Hepatic stellate cell (primary cell): ENCODE measurements around the gene SLC17A7.
A peak's percentile ranks its signal among the peaks of the same experiment; 100 is the strongest.
"Not testable (repeated sequence)": the region's sequence is repeated elsewhere in the genome, so short reads cannot be mapped to it uniquely, and the experiment has no call there.

Experiments
- DNase-seq: peaks from one replicate; pipeline ENCODE4 v3.0.0; 2011; ENCODE audit warnings: low spot score

Gene SLC17A7

DNA sequence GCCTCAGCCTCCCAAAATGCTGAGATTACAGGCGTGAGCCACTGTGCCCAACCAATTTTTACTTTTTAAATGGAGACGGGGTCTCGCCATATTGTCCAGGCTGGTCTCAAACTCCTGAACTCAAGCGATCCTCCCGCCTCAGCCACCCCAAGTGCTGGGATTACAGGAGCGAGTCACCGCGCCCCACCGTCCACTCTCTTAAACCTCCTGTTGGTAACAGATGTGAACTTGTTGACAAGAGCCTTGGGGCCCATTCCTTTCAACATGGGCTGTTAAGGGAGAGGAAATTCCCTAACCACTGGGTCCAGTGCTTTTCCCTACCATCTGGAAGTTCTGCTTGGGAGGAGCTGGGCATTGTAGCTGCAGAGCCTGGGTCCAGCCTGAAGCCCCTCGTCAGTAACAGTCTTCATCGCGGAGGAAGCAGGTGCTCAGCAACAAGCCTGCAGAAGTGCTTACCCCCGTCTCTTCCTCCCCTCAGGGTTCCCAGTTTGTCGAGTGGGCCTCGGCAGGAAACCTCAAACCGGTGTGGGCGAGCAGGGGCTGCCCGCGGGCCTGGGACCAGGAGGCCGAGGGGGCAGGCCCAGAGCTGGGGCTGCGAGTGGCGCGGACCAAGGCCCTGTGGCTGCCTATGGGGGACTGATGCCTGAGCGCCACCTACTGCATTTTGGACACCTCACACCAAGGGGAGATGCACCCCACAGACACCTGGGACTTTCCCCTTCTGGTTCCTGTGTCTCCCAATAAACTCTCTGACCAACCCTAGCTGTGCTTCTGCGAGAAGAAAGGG lies 28.7 kb upstream of the SLC17A7 start:
- DNase-seq = no peak

- no peak for DNase-seq
These were observed 27.6 kb upstream of the SLC17A7 start for GRCh38 chr19:49468746-49469447.

- DNase-seq = no peak
These were observed 26.9 kb upstream of the SLC17A7 start for GRCh38 chr19:49468199-49468598.

DNA sequence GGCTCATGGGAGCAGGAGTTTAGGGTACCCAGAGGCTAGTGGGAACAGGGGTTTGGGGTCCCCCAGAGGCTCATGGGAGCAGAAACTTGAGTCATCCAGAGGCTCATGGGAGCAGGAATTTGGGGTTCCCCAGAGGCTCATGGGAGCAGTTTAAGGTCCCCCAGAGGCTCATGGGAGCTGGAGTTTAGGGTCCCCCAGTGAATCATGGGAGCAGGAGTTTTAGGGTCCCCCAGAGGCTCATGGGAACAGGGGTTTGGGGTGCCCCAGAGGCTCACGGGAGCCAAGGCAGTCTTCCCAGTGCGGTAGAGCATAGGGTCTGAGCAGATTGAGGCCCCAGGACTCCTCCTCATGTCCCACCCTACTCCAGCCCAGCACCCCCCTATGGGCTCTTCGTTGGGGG lies 24.0 kb upstream of the SLC17A7 start:
- DNase-seq = no peak

- DNase-seq = no peak
These were observed 22.8 kb upstream of the SLC17A7 start for GRCh38 chr19:49463960-49464740.

GRCh38 chr19:49462492-49462891 lies 21.2 kb upstream of the SLC17A7 start:
- no peak for DNase-seq

DNA sequence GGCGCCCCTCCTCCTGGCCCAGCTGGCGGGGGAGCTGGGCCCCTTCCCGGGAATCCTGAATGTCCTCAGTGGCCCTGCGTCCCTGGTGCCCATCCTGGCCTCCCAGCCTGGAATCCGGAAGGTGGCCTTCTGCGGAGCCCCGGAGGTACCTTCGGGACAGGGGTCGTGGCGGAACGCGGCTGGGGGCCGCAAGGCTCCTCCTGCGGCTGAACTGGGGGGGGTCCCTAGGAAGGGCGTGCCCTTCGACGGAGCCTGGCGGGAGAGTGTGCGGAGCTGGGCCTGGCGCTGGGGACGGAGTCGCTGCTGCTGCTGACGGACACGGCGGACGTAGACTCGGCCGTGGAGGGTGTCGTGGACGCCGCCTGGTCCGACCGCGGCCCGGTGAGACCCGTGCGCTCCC lies 20.3 kb upstream of the SLC17A7 start:
- DNase-seq = no peak

GRCh38 chr19:49461130-49461529 lies 19.8 kb upstream of the SLC17A7 start:
- DNase-seq = not testable (repeated sequence)

- DNase-seq = no peak
These were observed 18.1 kb upstream of the SLC17A7 start for GRCh38 chr19:49459388-49459787.

- no peak for DNase-seq
These were observed 17.2 kb upstream of the SLC17A7 start for GRCh38 chr19:49458567-49458903.

- DNase-seq = no peak
These were observed 15.0 kb upstream of the SLC17A7 start for GRCh38 chr19:49456326-49456725.

GRCh38 chr19:49455773-49456172 lies 14.4 kb upstream of the SLC17A7 start:
- no peak for DNase-seq

- DNase-seq = no peak
These were observed 12.5 kb upstream of the SLC17A7 start for GRCh38 chr19:49453757-49454240.

DNA sequence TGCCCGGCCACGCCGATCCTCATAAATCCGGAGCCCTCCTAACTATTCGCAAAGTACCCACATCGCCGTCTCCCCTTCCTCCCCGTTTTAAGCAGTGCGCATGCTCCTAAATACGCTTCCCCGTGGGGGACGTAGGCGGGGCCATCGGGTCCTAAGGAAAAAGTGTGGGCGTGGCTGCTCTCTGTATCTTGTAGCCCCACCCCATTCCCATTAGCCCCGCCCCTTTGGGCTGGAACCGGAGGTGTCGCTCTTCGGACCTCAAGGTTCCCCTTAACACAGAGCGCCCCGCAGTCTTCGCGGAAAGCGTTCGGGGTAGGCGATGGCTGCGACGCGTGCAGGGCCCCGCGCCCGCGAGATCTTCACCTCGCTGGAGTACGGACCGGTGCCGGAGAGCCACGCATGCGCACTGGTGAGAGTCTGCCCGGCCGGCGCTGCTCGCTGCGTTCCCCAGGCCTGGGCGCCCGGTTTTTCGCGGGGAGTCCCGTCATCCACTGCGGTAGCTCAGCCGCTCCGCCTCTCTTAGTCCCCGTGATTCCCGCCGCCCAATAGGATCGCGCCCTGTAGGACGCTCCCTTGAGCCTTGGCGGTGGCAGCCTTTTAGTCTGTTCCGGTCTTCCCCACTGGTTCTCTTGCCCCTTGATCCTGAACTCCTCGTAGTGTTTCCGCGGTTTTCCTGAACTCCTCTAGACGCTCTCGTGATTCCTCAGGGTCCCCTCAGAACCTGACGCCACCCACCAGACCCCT lies 11.9 kb upstream of the SLC17A7 start, which contains the start of gene ALDH16A1:
Gene ALDH16A1 (plus strand): TSS at position 213 of the 744 bp plus-strand sequence. CDS start 107 bp downstream, at position 320.
- peak; percentile 99 for DNase-seq

DNA sequence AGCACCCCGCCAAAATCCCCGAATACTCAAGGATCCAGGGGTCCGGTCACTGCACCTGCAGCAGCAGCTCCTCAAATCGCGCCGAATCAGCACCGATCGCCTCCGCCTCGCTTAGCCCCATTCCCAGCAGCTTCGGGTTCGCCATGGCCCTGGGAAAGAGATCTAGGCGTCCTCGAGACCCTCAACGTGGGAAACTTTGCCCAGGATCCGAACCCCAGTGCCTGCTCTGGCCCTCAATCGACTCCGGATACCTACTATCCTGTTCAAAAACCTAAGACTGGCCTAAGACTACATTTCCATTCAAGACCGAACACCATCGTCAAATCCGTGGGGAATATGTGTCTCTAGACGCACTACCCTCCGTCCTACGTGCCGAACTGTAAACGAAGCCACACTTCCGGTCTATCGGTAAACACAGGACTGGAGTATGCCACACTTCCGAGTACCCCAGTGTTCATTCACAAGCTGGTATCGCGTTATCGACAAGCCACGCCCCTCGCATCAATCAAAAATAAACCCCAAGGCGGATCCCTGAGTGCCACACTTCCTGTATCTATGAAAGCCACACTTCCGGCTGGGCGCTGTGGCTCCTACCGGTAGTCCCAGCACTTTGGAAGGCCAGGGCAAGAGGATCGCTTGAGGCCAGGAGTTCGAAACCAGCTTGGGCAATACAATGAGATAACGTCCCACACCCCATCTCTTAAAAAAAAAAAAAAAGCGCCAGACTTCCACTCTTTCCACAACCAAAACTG lies 10.3 kb upstream of the SLC17A7 start, which contains the start of gene PIH1D1:
Gene PIH1D1 (minus strand): TSS at position 385 of the 752 bp plus-strand sequence. CDS start 240 bp downstream, at position 145.
- peak; percentile 96 for DNase-seq

DNA sequence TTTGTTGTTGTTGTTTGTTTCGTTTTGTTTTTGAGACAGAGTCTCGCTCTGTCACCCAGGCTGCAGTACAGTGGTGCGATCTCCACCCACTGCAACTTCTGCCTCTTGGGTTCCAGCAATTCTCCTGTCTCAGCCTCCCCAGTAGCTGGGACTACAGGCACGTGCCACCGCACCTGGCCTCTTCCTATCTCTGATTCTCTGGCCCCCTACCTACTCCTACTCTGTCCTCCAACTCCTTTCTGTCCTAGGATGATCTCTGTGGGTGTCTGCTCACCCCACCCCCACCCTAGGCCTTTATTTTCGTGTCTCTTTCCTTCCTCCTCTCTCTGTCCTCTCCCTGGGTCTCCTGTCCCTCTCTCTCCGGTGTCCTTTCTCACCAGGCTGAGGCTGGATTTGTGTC lies 9.1 kb upstream of the SLC17A7 start:
- DNase-seq = no peak

GRCh38 chr19:49448432-49448786 lies 7.1 kb upstream of the SLC17A7 start:
- no peak for DNase-seq

DNA sequence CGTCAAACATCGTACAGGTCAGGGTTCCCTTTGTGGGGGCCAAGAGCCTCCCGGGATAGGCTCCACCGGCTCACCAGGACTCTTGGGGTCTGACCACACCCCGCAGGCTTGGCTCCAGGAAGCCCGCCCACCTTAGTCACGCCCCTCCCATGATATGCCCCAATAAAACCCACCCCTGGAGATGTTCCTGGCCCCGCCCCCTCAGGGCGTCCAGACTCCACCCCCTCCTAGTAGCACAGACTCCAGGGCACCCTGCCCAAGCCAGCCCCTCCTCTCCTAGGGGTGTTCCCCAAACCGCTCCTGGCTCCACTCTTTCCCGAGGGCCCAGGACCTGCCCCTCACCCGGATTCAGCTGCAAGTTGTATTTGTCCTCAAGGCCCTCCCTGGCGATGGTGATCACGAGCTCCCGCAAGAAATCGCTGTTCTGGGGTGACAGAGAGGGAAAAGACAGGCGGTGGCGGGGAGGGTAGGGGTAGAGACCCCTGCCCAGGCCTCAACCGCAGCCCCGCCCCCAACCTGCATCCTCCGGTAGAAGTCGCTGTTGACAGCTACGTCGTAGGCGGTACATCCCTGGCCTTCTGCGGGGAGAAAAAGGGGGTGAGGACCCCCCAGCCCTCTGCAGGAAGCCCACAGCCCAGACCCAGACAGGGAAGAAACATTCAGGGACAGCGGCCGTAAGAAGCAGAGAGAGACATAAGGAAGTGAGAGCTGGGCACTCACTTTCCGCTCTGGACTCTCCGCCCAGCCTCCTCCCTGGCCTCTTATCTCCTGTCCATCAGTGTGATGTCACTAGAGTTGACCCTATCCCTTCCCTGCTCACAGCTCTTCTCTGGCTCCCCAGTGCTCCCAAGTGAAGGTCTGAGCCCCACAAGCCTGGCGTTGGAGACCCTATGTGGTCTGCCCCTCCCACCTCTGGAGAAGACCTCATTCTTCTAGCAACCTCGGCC lies 6.4 kb upstream of the SLC17A7 start:
- DNase-seq = no peak

- DNase-seq = no peak
These were observed 4.7 kb upstream of the SLC17A7 start for GRCh38 chr19:49445997-49446396.
